Measurements from ENCODE around the gene PCDHGA1.

PCDHGA1 gene

GRCh38 chr5:141354900-141355469 is 24.7 kb downstream of the PCDHGA1 start, which contains the start of gene PCDHGA4:
Gene PCDHGA4 (plus strand): TSS chr5:141355021. CDS start chr5:141355108, 87 bp downstream.
- H3K4me3 ChIP-seq (ENCODE audit: low read depth, low read length), result no peak within 1 kb of the TSS
- peak; percentile 32; the same call in 1 of the 2 replicates for TF ChIP-seq CTCF (IDR thresholded peaks at IDR 0.05; ENCODE audit: borderline replicate concordance, insufficient read depth, low read depth, low read length)

GRCh38 chr5:141355641-141356040 is 25.3 kb downstream of the PCDHGA1 start:
- TF ChIP-seq CTCF (IDR thresholded peaks at IDR 0.05; ENCODE audit: borderline replicate concordance, insufficient read depth, low read depth, low read length), result no peak
- no peak overlapping the region for H3K4me3 ChIP-seq (ENCODE audit: low read depth, low read length)

- TF ChIP-seq CTCF (IDR thresholded peaks at IDR 0.05; ENCODE audit: borderline replicate concordance, insufficient read depth, low read depth, low read length), result no peak
- no peak overlapping the region for H3K4me3 ChIP-seq (ENCODE audit: low read depth, low read length)
Measured at GRCh38 chr5:141356133-141356532, 25.8 kb downstream of the PCDHGA1 start.

GRCh38 chr5:141356950-141357349 is 26.6 kb downstream of the PCDHGA1 start:
- no peak for TF ChIP-seq CTCF (IDR thresholded peaks at IDR 0.05; ENCODE audit: borderline replicate concordance, insufficient read depth, low read depth, low read length)
- H3K4me3 ChIP-seq (ENCODE audit: low read depth, low read length), result no peak overlapping the region

GRCh38 chr5:141359790-141360426 is 29.6 kb downstream of the PCDHGA1 start, which contains the start of gene PCDHGB2:
Gene PCDHGB2 (plus strand): TSS chr5:141359994. CDS start chr5:141360136, 142 bp downstream.
- TF ChIP-seq CTCF (IDR thresholded peaks at IDR 0.05; ENCODE audit: borderline replicate concordance, insufficient read depth, low read depth, low read length), result peak; percentile 32; the same call in 1 of the 2 replicates
- peak within 1 kb of the TSS; percentile 56 for H3K4me3 ChIP-seq (ENCODE audit: low read depth, low read length)

GRCh38 chr5:141360685-141361084 is 30.4 kb downstream of the PCDHGA1 start:
- H3K4me3 ChIP-seq (ENCODE audit: low read depth, low read length), result no peak overlapping the region
- TF ChIP-seq CTCF (IDR thresholded peaks at IDR 0.05; ENCODE audit: borderline replicate concordance, insufficient read depth, low read depth, low read length), result no peak

GRCh38 chr5:141362719-141363118 is 32.4 kb downstream of the PCDHGA1 start:
- no peak for TF ChIP-seq CTCF (IDR thresholded peaks at IDR 0.05; ENCODE audit: borderline replicate concordance, insufficient read depth, low read depth, low read length)
- H3K4me3 ChIP-seq (ENCODE audit: low read depth, low read length), result no peak overlapping the region

Data from GM12875 (cell line).